Endothelial cell of umbilical vein (primary cell): ENCODE results near the gene RNF145.

ENCODE experiments used
- CTCF ChIP-seq, 2 donors: IDR thresholded peaks; 1 replicate in 1 of 2; 2 replicates in 1 of 2; pipeline ENCODE4 v1.5.1; 2011; ENCODE audit warnings: low read length in 2 of 2, mild to moderate bottlenecking in 2 of 2, moderate library complexity in 2 of 2, control low read depth in 1 of 2, inconsistent platforms in 1 of 2, low read depth in 1 of 2; ENCODE audit not compliant: insufficient read depth in 1 of 2; ENCODE audit errors: extremely low read depth in 1 of 2
- EZH2 ChIP-seq: IDR thresholded peaks from 2 replicates; pipeline ENCODE4 v1.6.1; 2012; ENCODE audit warnings: borderline replicate concordance, low read depth, mild to moderate bottlenecking, moderate library complexity, low read length, inconsistent platforms; ENCODE audit not compliant: severe bottlenecking
- JUN ChIP-seq: IDR thresholded peaks from 2 replicates; pipeline ENCODE4 v1.6.1; 2011; ENCODE audit warnings: borderline replicate concordance, low read depth; ENCODE audit not compliant: insufficient read length, insufficient read depth
- MYC ChIP-seq: IDR thresholded peaks from one replicate; pipeline ENCODE4 v1.6.1; 2011; ENCODE audit warnings: mild to moderate bottlenecking, low read depth, low read length
- POLR2A ChIP-seq: IDR thresholded peaks from 2 replicates; pipeline ENCODE4 v1.6.1; 2012; ENCODE audit warnings: low read depth, mild to moderate bottlenecking, control low read depth, low read length
- POLR2AphosphoS5 ChIP-seq: IDR thresholded peaks from 2 replicates; pipeline ENCODE4 v1.6.1; 2012; ENCODE audit warnings: low read depth, mild to moderate bottlenecking, control low read depth, low read length, moderate library complexity; ENCODE audit not compliant: insufficient read depth
- TF ChIP-seq, protein P1 (sequence below): IDR thresholded peaks from 2 replicates; pipeline ENCODE4 v1.6.1; 2011; ENCODE audit not compliant: insufficient read depth, insufficient read length

GRCh38 chr5:159242656-159243055 is 33.3 kb upstream of the RNF145 start:
- TF ChIP-seq JUN (no peak), POLR2A (no peak), CTCF (IDR thresholded peaks at IDR 0.05; ENCODE audit: extremely low read depth in 1 of 2, insufficient read depth in 1 of 2, low read depth in 1 of 2, low read length in 2 of 2) (no peak), POLR2AphosphoS5 (no peak), MYC (no peak), EZH2 (no peak)
- TF ChIP-seq, protein P1, sequence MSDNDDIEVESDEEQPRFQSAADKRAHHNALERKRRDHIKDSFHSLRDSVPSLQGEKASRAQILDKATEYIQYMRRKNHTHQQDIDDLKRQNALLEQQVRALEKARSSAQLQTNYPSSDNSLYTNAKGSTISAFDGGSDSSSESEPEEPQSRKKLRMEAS: no peak
